K562 (cell line): ENCODE results near the gene PIH1D1. TPM values are rescaled to one million over a fixed set of nuclear protein-coding genes. Genes with fewer than 3 reads are reported as not detected.

ENCODE experiments used
- BRD4 ChIP-seq: fragments of 200-600 bp; sonication (generic); IDR thresholded peaks from 2 replicates; pipeline ENCODE4 v1.6.1; 2017; ENCODE audit warnings: inconsistent platforms
- ESRRB ChIP-seq: fragments of 250-450 bp; sonication (Bioruptor Pico); IDR thresholded peaks from 2 replicates; pipeline ENCODE4 v1.5.0; 2020; ENCODE audit warnings: mild to moderate bottlenecking, moderate library complexity, borderline replicate concordance
- HDAC1 ChIP-seq, 2 experiments: fragments of 450-650 bp; IDR thresholded peaks; 2 replicates each; pipeline ENCODE4 v1.6.1; 2016 to 2017; ENCODE audit warnings: inconsistent platforms in 1 of 2, mild to moderate bottlenecking in 1 of 2, moderate library complexity in 1 of 2
- KLF1 ChIP-seq: fragments of 450-650 bp; IDR thresholded peaks from 2 replicates; pipeline ENCODE4 v1.6.1; 2016; ENCODE audit warnings: missing genetic modification characterization, missing compliant biosample characterization
- NFRKB ChIP-seq: fragments of 450-650 bp; IDR thresholded peaks from 2 replicates; pipeline ENCODE4 v1.6.1; 2016; ENCODE audit warnings: low read depth
- PCBP1 ChIP-seq: fragments of 200-400 bp; formaldehyde crosslinking; IDR thresholded peaks from 2 replicates; pipeline ENCODE4 v1.6.1; 2018; ENCODE audit warnings: mild to moderate bottlenecking, low read depth, low read length; ENCODE audit not compliant: poor library complexity, severe bottlenecking
- POLR3G ChIP-seq: IDR thresholded peaks from 2 replicates; pipeline ENCODE4 v1.6.1; 2011; ENCODE audit not compliant: insufficient read length, insufficient replicate concordance; ENCODE audit errors: extremely low read depth
- SIN3A ChIP-seq, 2 experiments: fragments of 150-350 bp in 1 of 2; IDR thresholded peaks; 2 replicates each; pipeline ENCODE4 v1.6.1; 2011 to 2016; ENCODE audit warnings: borderline replicate concordance in 2 of 2, low read depth in 2 of 2, low read length in 2 of 2, mild to moderate bottlenecking in 2 of 2, moderate library complexity in 2 of 2; ENCODE audit not compliant: control insufficient read depth in 1 of 2
- SMC3 ChIP-seq: conservative IDR thresholded peaks from 2 replicates; pipeline ENCODE4 v1.6.1; 2011; ENCODE audit warnings: low read depth, low read length, improper control_type of control experiment; ENCODE audit not compliant: insufficient read depth
- SRSF9 ChIP-seq: fragments of 200-400 bp; formaldehyde crosslinking; IDR thresholded peaks from 2 replicates; pipeline ENCODE4 v1.6.1; 2017; ENCODE audit warnings: low read depth, low read length, borderline replicate concordance
- ZNF23 ChIP-seq: fragments of 250-450 bp; sonication (Bioruptor Pico); IDR thresholded peaks from 2 replicates; pipeline ENCODE4 v1.4.0; 2020; ENCODE audit warnings: mild to moderate bottlenecking
- ZNF274 ChIP-seq: IDR thresholded peaks from 2 replicates; pipeline ENCODE4 v1.6.1; 2011; ENCODE audit warnings: low read depth, mild to moderate bottlenecking, low read length, moderate library complexity, borderline replicate concordance
- polyA plus RNA-seq, 8 experiments: library from polyadenylated mRNA; depleted of rRNA in 4 of 8; stranded (reverse) in 5 of 8; unstranded in 3 of 8; fragments of >200 nt; fragmentation: Nextera tagmentation in 2 of 8; fragmentation: Illumina TruSeq in 1 of 8; extraction: Ambion mirVana in 2 of 8; extraction: Trizol in 1 of 8; gene quantifications; 2 replicates each; pipeline versions ENCODE4 v1.2.1 to v1.2.3, GENCODE V29; 2011 to 2014; ENCODE audit warnings: inconsistent platforms in 1 of 8, missing spikeins in 1 of 8
- total RNA-seq, 7 experiments: library from RNA; depleted of rRNA in 6 of 7; stranded (reverse); fragments of >200 nt in 6 of 7; fragmentation: Illumina TruSeq in 2 of 7; extraction: Trizol in 2 of 7; gene quantifications; 2 replicates each; pipeline versions ENCODE4 v1.2.1 to v1.2.3, GENCODE V29; 2011 to 2021; ENCODE audit warnings: low replicate concordance in 1 of 7
- TF ChIP-seq, protein P1 (sequence below): fragments of 250-450 bp; sonication (Bioruptor Pico); IDR thresholded peaks from 2 replicates; pipeline ENCODE4 v1.6.1; 2021; ENCODE audit warnings: mild to moderate bottlenecking
- TF ChIP-seq, protein P2 (sequence below): fragments of 450-650 bp; conservative IDR thresholded peaks from 2 replicates; pipeline ENCODE4 v1.6.1; 2016; ENCODE audit warnings: missing genetic modification characterization, low read depth, mild to moderate bottlenecking, control low read depth, missing compliant biosample characterization
- TF ChIP-seq, protein P3 (sequence below), 3 experiments: IDR thresholded peaks in 2 of 3; conservative IDR thresholded peaks in 1 of 3; 2 replicates each; pipeline ENCODE4 v1.5.1; 2011 to 2012; ENCODE audit warnings: low read length in 3 of 3, mild to moderate bottlenecking in 3 of 3, control low read depth in 2 of 3, improper control_type of control experiment in 1 of 3, inconsistent platforms in 1 of 3, low read depth in 1 of 3, mixed read lengths in 1 of 3, moderate library complexity in 1 of 3; ENCODE audit not compliant: insufficient read depth in 2 of 3
- TF ChIP-seq, protein P4 (sequence below), 3 experiments: fragments of 200-800 bp in 1 of 3; fragments of 250-450 bp in 1 of 3; fragments of 450-650 bp in 1 of 3; sonication (Bioruptor Pico) in 1 of 3; sonication (Bioruptor generic) in 1 of 3; formaldehyde crosslinking in 1 of 3; IDR thresholded peaks; 2 replicates each; pipeline versions ENCODE4 v1.6.1 to v1.8.0; 2016 to 2022; ENCODE audit warnings: mild to moderate bottlenecking in 2 of 3, missing genetic modification characterization in 2 of 3, missing compliant biosample characterization in 1 of 3, moderate library complexity in 1 of 3
- TF ChIP-seq, protein P5 (sequence below), 3 experiments: fragments of 200-800 bp in 1 of 3; sonication (Bioruptor generic) in 1 of 3; sonication (generic) in 1 of 3; formaldehyde crosslinking in 1 of 3; IDR thresholded peaks; 2 replicates each; pipeline versions ENCODE4 v1.6.1 to v1.8.0; 2016 to 2022; ENCODE audit warnings: mild to moderate bottlenecking in 2 of 3, missing compliant biosample characterization in 2 of 3, missing genetic modification characterization in 2 of 3, missing genetic modification reagents in 1 of 3

PIH1D1 gene
- total and polyA plus RNA-seq, 9 of the 15 experiments (the other 6 are each of a cell fraction or from before 2014, with no cell fraction given), result 26.5 to 224 (median 137) TPM

DNA sequence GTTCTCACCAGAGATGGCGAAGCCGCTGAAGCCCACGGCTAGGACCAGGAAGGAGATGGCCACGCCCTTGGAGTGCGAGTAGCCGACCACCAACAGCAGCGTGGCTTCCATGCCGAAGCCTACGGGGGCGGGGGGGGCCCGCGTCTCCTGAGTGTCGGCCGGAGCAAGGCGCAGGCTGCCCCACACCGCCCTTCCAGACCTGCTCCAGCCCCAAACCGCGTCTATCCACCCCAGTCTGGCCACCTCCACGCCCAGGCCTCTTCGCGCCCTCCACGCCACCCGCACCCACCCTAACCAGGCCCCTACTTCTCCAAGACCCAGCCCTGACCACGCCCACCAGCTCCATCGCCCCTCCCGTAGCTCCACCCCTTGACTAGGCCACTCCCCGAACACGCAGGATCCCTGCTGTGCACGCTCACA, 20.3 kb downstream of the PIH1D1 start (continued):
- TF ChIP-seq, protein P1, sequence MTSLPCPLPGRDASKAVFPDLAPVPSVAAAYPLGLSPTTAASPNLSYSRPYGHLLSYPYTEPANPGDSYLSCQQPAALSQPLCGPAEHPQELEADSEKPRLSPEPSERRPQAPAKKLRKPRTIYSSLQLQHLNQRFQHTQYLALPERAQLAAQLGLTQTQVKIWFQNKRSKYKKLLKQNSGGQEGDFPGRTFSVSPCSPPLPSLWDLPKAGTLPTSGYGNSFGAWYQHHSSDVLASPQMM (CRISPR knock-in tag), result no peak
- TF ChIP-seq ESRRB (CRISPR knock-in tag) (no peak), POLR3G (no peak), PCBP1 (peak; percentile 28), ZNF274 (no peak), BRD4 (no peak), ZNF23 (CRISPR knock-in tag) (no peak), SIN3A (IDR thresholded peaks at IDR 0.05; ENCODE audit: borderline replicate concordance in 2 of 2, control insufficient read depth in 1 of 2, low read depth in 2 of 2, low read length in 2 of 2) (no peak), SRSF9 (no peak), NFRKB (0 out of 2 replicates have a peak, but pooled peaks have one; percentile 7), SMC3 (no peak), KLF1 (tag) (no peak), HDAC1 (IDR thresholded peaks at IDR 0.05) (peak in 1 of 2 experiments; percentile 42; a peak in 1 of 4 replicates)
- TF ChIP-seq, protein P2, sequence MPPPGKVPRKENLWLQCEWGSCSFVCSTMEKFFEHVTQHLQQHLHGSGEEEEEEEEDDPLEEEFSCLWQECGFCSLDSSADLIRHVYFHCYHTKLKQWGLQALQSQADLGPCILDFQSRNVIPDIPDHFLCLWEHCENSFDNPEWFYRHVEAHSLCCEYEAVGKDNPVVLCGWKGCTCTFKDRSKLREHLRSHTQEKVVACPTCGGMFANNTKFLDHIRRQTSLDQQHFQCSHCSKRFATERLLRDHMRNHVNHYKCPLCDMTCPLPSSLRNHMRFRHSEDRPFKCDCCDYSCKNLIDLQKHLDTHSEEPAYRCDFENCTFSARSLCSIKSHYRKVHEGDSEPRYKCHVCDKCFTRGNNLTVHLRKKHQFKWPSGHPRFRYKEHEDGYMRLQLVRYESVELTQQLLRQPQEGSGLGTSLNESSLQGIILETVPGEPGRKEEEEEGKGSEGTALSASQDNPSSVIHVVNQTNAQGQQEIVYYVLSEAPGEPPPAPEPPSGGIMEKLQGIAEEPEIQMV (tag), result no peak
- TF ChIP-seq, protein P3, sequence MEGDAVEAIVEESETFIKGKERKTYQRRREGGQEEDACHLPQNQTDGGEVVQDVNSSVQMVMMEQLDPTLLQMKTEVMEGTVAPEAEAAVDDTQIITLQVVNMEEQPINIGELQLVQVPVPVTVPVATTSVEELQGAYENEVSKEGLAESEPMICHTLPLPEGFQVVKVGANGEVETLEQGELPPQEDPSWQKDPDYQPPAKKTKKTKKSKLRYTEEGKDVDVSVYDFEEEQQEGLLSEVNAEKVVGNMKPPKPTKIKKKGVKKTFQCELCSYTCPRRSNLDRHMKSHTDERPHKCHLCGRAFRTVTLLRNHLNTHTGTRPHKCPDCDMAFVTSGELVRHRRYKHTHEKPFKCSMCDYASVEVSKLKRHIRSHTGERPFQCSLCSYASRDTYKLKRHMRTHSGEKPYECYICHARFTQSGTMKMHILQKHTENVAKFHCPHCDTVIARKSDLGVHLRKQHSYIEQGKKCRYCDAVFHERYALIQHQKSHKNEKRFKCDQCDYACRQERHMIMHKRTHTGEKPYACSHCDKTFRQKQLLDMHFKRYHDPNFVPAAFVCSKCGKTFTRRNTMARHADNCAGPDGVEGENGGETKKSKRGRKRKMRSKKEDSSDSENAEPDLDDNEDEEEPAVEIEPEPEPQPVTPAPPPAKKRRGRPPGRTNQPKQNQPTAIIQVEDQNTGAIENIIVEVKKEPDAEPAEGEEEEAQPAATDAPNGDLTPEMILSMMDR (IDR thresholded peaks at IDR 0.05 in 2 of 3, conservative IDR thresholded peaks at IDR 0.05 in 1 of 3; ENCODE audit: insufficient read depth in 2 of 3, low read depth in 1 of 3, low read length in 3 of 3), result no peak
- TF ChIP-seq, protein P4, sequence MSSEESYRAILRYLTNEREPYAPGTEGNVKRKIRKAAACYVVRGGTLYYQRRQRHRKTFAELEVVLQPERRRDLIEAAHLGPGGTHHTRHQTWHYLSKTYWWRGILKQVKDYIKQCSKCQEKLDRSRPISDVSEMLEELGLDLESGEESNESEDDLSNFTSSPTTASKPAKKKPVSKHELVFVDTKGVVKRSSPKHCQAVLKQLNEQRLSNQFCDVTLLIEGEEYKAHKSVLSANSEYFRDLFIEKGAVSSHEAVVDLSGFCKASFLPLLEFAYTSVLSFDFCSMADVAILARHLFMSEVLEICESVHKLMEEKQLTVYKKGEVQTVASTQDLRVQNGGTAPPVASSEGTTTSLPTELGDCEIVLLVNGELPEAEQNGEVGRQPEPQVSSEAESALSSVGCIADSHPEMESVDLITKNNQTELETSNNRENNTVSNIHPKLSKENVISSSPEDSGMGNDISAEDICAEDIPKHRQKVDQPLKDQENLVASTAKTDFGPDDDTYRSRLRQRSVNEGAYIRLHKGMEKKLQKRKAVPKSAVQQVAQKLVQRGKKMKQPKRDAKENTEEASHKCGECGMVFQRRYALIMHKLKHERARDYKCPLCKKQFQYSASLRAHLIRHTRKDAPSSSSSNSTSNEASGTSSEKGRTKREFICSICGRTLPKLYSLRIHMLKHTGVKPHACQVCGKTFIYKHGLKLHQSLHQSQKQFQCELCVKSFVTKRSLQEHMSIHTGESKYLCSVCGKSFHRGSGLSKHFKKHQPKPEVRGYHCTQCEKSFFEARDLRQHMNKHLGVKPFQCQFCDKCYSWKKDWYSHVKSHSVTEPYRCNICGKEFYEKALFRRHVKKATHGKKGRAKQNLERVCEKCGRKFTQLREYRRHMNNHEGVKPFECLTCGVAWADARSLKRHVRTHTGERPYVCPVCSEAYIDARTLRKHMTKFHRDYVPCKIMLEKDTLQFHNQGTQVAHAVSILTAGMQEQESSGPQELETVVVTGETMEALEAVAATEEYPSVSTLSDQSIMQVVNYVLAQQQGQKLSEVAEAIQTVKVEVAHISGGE (CRISPR knock-in tag; IDR thresholded peaks at IDR 0.05), result no peak
- TF ChIP-seq, protein P5, sequence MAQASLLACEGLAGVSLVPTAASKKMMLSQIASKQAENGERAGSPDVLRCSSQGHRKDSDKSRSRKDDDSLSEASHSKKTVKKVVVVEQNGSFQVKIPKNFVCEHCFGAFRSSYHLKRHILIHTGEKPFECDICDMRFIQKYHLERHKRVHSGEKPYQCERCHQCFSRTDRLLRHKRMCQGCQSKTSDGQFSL (CRISPR knock-in tag; IDR thresholded peaks at IDR 0.05), result 0 out of 2 replicates have a peak, but pooled peaks have one; percentile 61
- TF ChIP-seq, protein P5 (tag; IDR thresholded peaks at IDR 0.05), result peak in 1 of 2 experiments; percentile 44; a peak in 2 of 4 replicates
